ENCODE results near the gene RUNX3. TPM values are rescaled to one million over a fixed set of nuclear protein-coding genes. Genes with fewer than 3 reads are reported as not detected.

RUNX3 gene
- total and polyA plus RNA-seq, 2 of the 8 experiments (the other 6 are each of a cell fraction or from before 2014, with no cell fraction given): 0.62 to 0.82 TPM

GRCh38 chr1:24926563-24927249 lies 3.4 kb downstream of the RUNX3 start:
- H3K4ac ChIP-seq (replicated peaks; ENCODE audit: insufficient read length, low read depth, low read length): no peak overlapping the region
- no peaks in the 10 kb centered on the region for H3K79me2 ChIP-seq (ENCODE audit: control insufficient read depth in 1 of 2, insufficient read depth in 2 of 2, low read length in 2 of 2)
- H3K23me2 ChIP-seq (ENCODE audit: low read depth, low read length): peaks cover 20% of the 10 kb centered on the region; the same call in 1 of the 2 replicates
- no peak overlapping the region for H3K56ac ChIP-seq (replicated peaks; ENCODE audit: insufficient read length, low read depth, low read length)
- no peak overlapping the region for H3K23ac ChIP-seq (ENCODE audit: insufficient read length)
- H3K18ac ChIP-seq (ENCODE audit: extremely low read depth, low read length): peak overlapping the region; percentile 28; the same call in 1 of the 2 replicates
- peak overlapping the region; percentile 30; the same call in 1 of the 2 replicates for H2BK12ac ChIP-seq (ENCODE audit: low read depth, low read length)
- no peak overlapping the region for H2AK5ac ChIP-seq (ENCODE audit: low read depth, low read length)
- H3K27ac ChIP-seq (ENCODE audit: low read depth, low read length): no peak overlapping the region
- DNase-seq (ENCODE audit: low read depth in 1 of 2, low spot score in 2 of 2) (no peak), FAIRE-seq (peak; percentile 42)
- H3K79me1 ChIP-seq (ENCODE audit: low read depth, low read length): no peaks in the 10 kb centered on the region
- H2BK5ac ChIP-seq (ENCODE audit: low read depth, low read length): no peak overlapping the region; the same call in 1 of the 2 replicates
- H4K91ac ChIP-seq (replicated peaks; ENCODE audit: insufficient read length, low read length): no peak overlapping the region
- peaks cover 53 to 72% (median 67%) of the 10 kb centered on the region in 4 experiments for H3K27me3 ChIP-seq (replicated peaks in 1 of 4; ENCODE audit: control insufficient read depth in 3 of 4, extremely low read depth in 1 of 4, insufficient read depth in 3 of 4, low read length in 3 of 4)
- H3K4me1 ChIP-seq (replicated peaks in 1 of 4; ENCODE audit: control insufficient read depth in 3 of 4, insufficient read depth in 4 of 4, low read length in 3 of 4): peaks cover 3 to 44% (median 34%) of the 10 kb centered on the region in 4 experiments
- no peak overlapping the region for H2BK20ac ChIP-seq (ENCODE audit: low read length)
- no peak overlapping the region for H2BK15ac ChIP-seq (ENCODE audit: low read length)
- H3K4me2 ChIP-seq (ENCODE audit: insufficient read depth in 1 of 2, low read depth in 2 of 2, low read length in 2 of 2): peak overlapping the region; percentile 71 to 74
- H3K4me3 ChIP-seq (ENCODE audit: extremely low read depth in 1 of 4, insufficient read depth in 2 of 4, low read depth in 3 of 4, low read length in 4 of 4): peak overlapping the region; percentile 12 to 58 (median 24); a peak in 5 of 8 replicates
- TF ChIP-seq YY1 (IDR thresholded peaks at IDR 0.05; ENCODE audit: low read depth, low read length) (0 out of 2 replicates have a peak, but pooled peaks have one; percentile 6), SUZ12 (IDR thresholded peaks at IDR 0.05; ENCODE audit: low read length) (no peak)
- no peak overlapping the region for H4K8ac ChIP-seq (ENCODE audit: extremely low read depth, insufficient read depth, low read length)
- WGBS, 2 experiments (ENCODE audit: extremely low coverage in 1 of 2, insufficient coverage in 1 of 2, insufficient read length in 1 of 2, insufficient replicate concordance in 2 of 2, low coverage in 1 of 2, low lambda C conversion rate in 2 of 2, missing lambda C conversion rate in 1 of 2): 10% methylated on average over 15 of the region's 15 CpGs; no CpG with 5 or more reads in 1 of the 2 experiments
- H3K14ac ChIP-seq (ENCODE audit: insufficient read length): no peak overlapping the region
- no peak overlapping the region for H2AFZ ChIP-seq (ENCODE audit: low read length)
- no peaks in the 10 kb centered on the region for H3K36me3 ChIP-seq (ENCODE audit: control insufficient read depth in 2 of 4, insufficient read depth in 4 of 4, low read length in 3 of 4)
- no peaks in the 10 kb centered on the region for H3K9me3 ChIP-seq (ENCODE audit: insufficient read depth in 2 of 2, low read depth in 1 of 2, low read length in 1 of 2)
- no peak overlapping the region for H3K9ac ChIP-seq (replicated peaks in 1 of 4; ENCODE audit: extremely low read depth in 1 of 4, low read depth in 3 of 4, low read length in 3 of 4)
- ChIA-PET CTCF (ENCODE audit: partially characterized antibody) (interaction anchor here (0.6 to 4.1 kb wide), 22 partner anchors 8 to 338 kb away, joined by 3 to 27 read pairs (median 4); no protein-coding TSS in a partner anchor), POLR2A (ENCODE audit: partially characterized antibody) (interaction anchor here (0.6 to 1.3 kb wide), 4 partner anchors 9 to 47 kb away, joined by 3 to 8 read pairs (median 3); no protein-coding TSS in a partner anchor)
- no peak overlapping the region for H4K5ac ChIP-seq (ENCODE audit: insufficient read length, low read depth, low read length)
- peaks cover 0 to 6% of the 10 kb centered on the region in 2 experiments for H4K20me1 ChIP-seq (replicated peaks in 1 of 2; ENCODE audit: control insufficient read depth in 1 of 2, insufficient read depth in 2 of 2, low read length in 2 of 2)
- no peak overlapping the region for H2BK120ac ChIP-seq (replicated peaks; ENCODE audit: low read depth, low read length)

All from H1 (cell line).